ENCODE results near the gene STK39. TPM values are rescaled to one million over a fixed set of nuclear protein-coding genes. Genes with fewer than 3 reads are reported as not detected.

Gene STK39
- total RNA-seq, 1 experiment from 2014 or later = 2.9 TPM

- CTCF ChIA-PET = no interaction called here
- Histone ChIP-seq H3K27me3 (replicated peaks; ENCODE audit: control insufficient read depth, insufficient read depth, low read length) (no peaks in the 10 kb centered on the region), H3K4me1 (no peaks in the 10 kb centered on the region), H3K4me3 (ENCODE audit: low read depth, low read length) (no peak overlapping the region), H3K9me3 (no peaks in the 10 kb centered on the region), H3K36me3 (ENCODE audit: control insufficient read depth, insufficient read depth, low read length) (no peaks in the 10 kb centered on the region)
- BruUV-seq (replicated peaks) = no TSS peak
- peak in 1 of 2 experiments; percentile 24 for DNase-seq
- intact Hi-C loops (cut with micrococcal nuclease; ENCODE audit: unreplicated experiment) = loop anchor here (1.0 to 2.0 kb wide), 4 partner anchors 111 to 200 kb away; partner anchors contain the start of gene STK39
- no peaks in the 10 kb centered on the region for H3K4me1 Mint-ChIP-seq (ENCODE audit: low read depth, unreplicated experiment)
- no peaks in the 10 kb centered on the region for H3K27me3 Mint-ChIP-seq (ENCODE audit: insufficient read depth, unreplicated experiment)
- POLR2A ChIA-PET = no interaction called here
- peak; percentile 51 to 52 for TF ChIP-seq CTCF (IDR thresholded peaks at IDR 0.05; ENCODE audit: insufficient read depth in 1 of 2, low read depth in 1 of 2, low read length in 1 of 2, severe bottlenecking in 1 of 2, unreplicated experiment in 1 of 2)
- no peaks in the 10 kb centered on the region for H3K36me3 Mint-ChIP-seq (ENCODE audit: insufficient read depth, unreplicated experiment)
- no peaks in the 10 kb centered on the region for H3K9me3 Mint-ChIP-seq (ENCODE audit: unreplicated experiment)
- H3K27ac Mint-ChIP-seq (ENCODE audit: unreplicated experiment) = no peak overlapping the region
- no peak overlapping the region for H3K4me3 Mint-ChIP-seq (ENCODE audit: unreplicated experiment)
Measured at GRCh38 chr2:168136392-168136977, 110.9 kb downstream of the STK39 start.

GRCh38 chr2:168135630-168136029 lies 111.8 kb downstream of the STK39 start:
- intact Hi-C loops (cut with micrococcal nuclease; ENCODE audit: unreplicated experiment) = loop anchor here (1.0 to 2.0 kb wide), 4 partner anchors 112 to 201 kb away; partner anchors contain the start of gene STK39
- no peak for DNase-seq
- no peak for TF ChIP-seq CTCF (IDR thresholded peaks at IDR 0.05; ENCODE audit: insufficient read depth in 1 of 2, low read depth in 1 of 2, low read length in 1 of 2, severe bottlenecking in 1 of 2, unreplicated experiment in 1 of 2)
- no peak overlapping the region for H3K4me3 ChIP-seq (ENCODE audit: low read depth, low read length)
- no peaks in the 10 kb centered on the region for H3K27me3 ChIP-seq (replicated peaks; ENCODE audit: control insufficient read depth, insufficient read depth, low read length)
- CTCF ChIA-PET = interaction anchor here (0.7 kb wide), 1 partner anchor 227 kb away, joined by 3 read pairs; no protein-coding TSS in a partner anchor
- H3K4me3 Mint-ChIP-seq (ENCODE audit: unreplicated experiment) = no peak overlapping the region
- no peaks in the 10 kb centered on the region for H3K9me3 Mint-ChIP-seq (ENCODE audit: unreplicated experiment)
- no peaks in the 10 kb centered on the region for H3K4me1 ChIP-seq
- no peaks in the 10 kb centered on the region for H3K36me3 Mint-ChIP-seq (ENCODE audit: insufficient read depth, unreplicated experiment)
- H3K9me3 ChIP-seq = no peaks in the 10 kb centered on the region
- H3K27me3 Mint-ChIP-seq (ENCODE audit: insufficient read depth, unreplicated experiment) = no peaks in the 10 kb centered on the region
- BruUV-seq (replicated peaks) = no TSS peak
- H3K36me3 ChIP-seq (ENCODE audit: control insufficient read depth, insufficient read depth, low read length) = no peaks in the 10 kb centered on the region
- H3K4me1 Mint-ChIP-seq (ENCODE audit: low read depth, unreplicated experiment) = no peaks in the 10 kb centered on the region
- POLR2A ChIA-PET = no interaction called here
- H3K27ac Mint-ChIP-seq (ENCODE audit: unreplicated experiment) = no peak overlapping the region

GRCh38 chr2:168135121-168135520 lies 112.3 kb downstream of the STK39 start:
- Mint-ChIP-seq H3K27me3 (ENCODE audit: insufficient read depth, unreplicated experiment) (no peaks in the 10 kb centered on the region), H3K4me1 (ENCODE audit: low read depth, unreplicated experiment) (no peaks in the 10 kb centered on the region), H3K9me3 (ENCODE audit: unreplicated experiment) (no peaks in the 10 kb centered on the region), H3K36me3 (ENCODE audit: insufficient read depth, unreplicated experiment) (no peaks in the 10 kb centered on the region), H3K4me3 (ENCODE audit: unreplicated experiment) (no peak overlapping the region), H3K27ac (ENCODE audit: unreplicated experiment) (no peak overlapping the region)
- no TSS peak for BruUV-seq (replicated peaks)
- no peaks in the 10 kb centered on the region for H3K36me3 ChIP-seq (ENCODE audit: control insufficient read depth, insufficient read depth, low read length)
- intact Hi-C loops (cut with micrococcal nuclease; ENCODE audit: unreplicated experiment) = no loop called here
- no peaks in the 10 kb centered on the region for H3K27me3 ChIP-seq (replicated peaks; ENCODE audit: control insufficient read depth, insufficient read depth, low read length)
- H3K4me1 ChIP-seq = no peaks in the 10 kb centered on the region
- no peak for TF ChIP-seq CTCF (IDR thresholded peaks at IDR 0.05; ENCODE audit: insufficient read depth in 1 of 2, low read depth in 1 of 2, low read length in 1 of 2, severe bottlenecking in 1 of 2, unreplicated experiment in 1 of 2)
- H3K4me3 ChIP-seq (ENCODE audit: low read depth, low read length) = no peak overlapping the region
- ChIA-PET CTCF (interaction anchor here (0.7 kb wide), 1 partner anchor 227 kb away, joined by 3 read pairs; no protein-coding TSS in a partner anchor), POLR2A (no interaction called here)
- H3K9me3 ChIP-seq = no peaks in the 10 kb centered on the region
- DNase-seq = no peak

All from Caco-2 (cell line).